IPS-18a (cell line): ENCODE data around the gene SP140L.
A peak's percentile ranks its signal among the peaks of the same experiment; 100 is the strongest.
"Not testable (repeated sequence)": the region's sequence is repeated elsewhere in the genome, so short reads cannot be mapped to it uniquely, and the experiment has no call there.

Experiments used
- H3K27ac ChIP-seq: one replicate; pipeline ENCODE4 v1.5.1; 2013; ENCODE audit warnings: low read length
- H3K27me3 ChIP-seq: one replicate; pipeline ENCODE4 v1.6.1; 2013; ENCODE audit warnings: mild to moderate bottlenecking, low read length; ENCODE audit not compliant: control insufficient read depth, insufficient read depth
- H3K36me3 ChIP-seq: one replicate; pipeline ENCODE4 v1.6.1; 2013; ENCODE audit warnings: low read depth, low read length; ENCODE audit not compliant: control insufficient read depth
- H3K4me1 ChIP-seq: one replicate; pipeline ENCODE4 v1.6.1; 2013; ENCODE audit warnings: low read depth, low read length; ENCODE audit not compliant: control insufficient read depth
- H3K4me3 ChIP-seq: one replicate; pipeline ENCODE4 v1.5.1; 2013; ENCODE audit warnings: low read length
- H3K9ac ChIP-seq: one replicate; pipeline ENCODE4 v1.6.1; 2013; ENCODE audit warnings: mild to moderate bottlenecking, low read length, moderate library complexity
- H3K9me3 ChIP-seq: one replicate; pipeline ENCODE4 v1.6.1; 2013; ENCODE audit warnings: low read depth, low read length; ENCODE audit not compliant: control insufficient read depth

Gene SP140L

DNA sequence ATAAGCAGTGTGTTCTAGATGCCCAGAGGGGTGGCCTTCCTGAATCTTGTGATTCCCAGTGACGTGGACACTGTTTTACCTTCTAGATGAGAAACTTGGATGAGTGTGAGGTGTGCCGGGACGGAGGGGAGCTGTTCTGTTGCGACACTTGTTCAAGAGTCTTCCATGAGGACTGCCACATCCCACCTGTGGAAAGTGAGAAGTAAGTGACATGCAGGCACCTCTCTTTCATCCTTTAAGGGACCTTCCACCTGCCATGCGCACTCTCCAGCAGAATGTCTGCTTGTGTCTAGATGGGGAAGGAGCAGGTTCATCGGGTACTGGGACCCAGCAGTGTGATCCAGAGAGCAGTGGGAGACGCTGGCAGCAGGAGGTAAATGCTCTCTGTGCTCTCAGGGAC lies 73.0 kb downstream of the SP140L start:
- no peak overlapping the region for H3K27ac ChIP-seq
- no peak overlapping the region for H3K4me3 ChIP-seq
- no peak overlapping the region for H3K9ac ChIP-seq
- H3K4me1 ChIP-seq = no peaks in the 10 kb centered on the region
- no peaks in the 10 kb centered on the region for H3K36me3 ChIP-seq
- H3K9me3 ChIP-seq = no peaks in the 10 kb centered on the region
- no peaks in the 10 kb centered on the region for H3K27me3 ChIP-seq

DNA sequence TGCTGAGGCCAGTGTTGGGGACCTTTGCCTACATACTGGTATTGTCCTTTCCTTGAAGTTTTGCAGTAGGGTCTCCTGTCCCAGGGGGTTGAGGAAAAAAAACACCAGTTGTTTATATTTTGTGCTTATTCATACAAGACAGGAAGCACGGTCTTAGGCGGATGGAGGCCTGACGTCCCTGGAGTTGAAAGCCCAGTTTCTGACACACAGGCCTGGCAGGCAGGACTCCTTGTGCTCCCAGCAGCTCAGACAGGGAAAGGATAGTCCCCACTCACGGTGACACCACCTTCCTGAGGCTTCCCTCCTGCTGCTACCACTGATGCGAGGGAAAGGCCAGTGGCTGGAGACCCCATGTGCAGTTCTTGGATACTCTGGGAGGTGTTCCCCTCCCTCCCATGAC lies 73.5 kb downstream of the SP140L start:
- Histone ChIP-seq H3K27me3 (no peaks in the 10 kb centered on the region), H3K9me3 (no peaks in the 10 kb centered on the region), H3K4me1 (no peaks in the 10 kb centered on the region), H3K9ac (no peak overlapping the region), H3K4me3 (no peak overlapping the region), H3K36me3 (no peaks in the 10 kb centered on the region), H3K27ac (no peak overlapping the region)

DNA sequence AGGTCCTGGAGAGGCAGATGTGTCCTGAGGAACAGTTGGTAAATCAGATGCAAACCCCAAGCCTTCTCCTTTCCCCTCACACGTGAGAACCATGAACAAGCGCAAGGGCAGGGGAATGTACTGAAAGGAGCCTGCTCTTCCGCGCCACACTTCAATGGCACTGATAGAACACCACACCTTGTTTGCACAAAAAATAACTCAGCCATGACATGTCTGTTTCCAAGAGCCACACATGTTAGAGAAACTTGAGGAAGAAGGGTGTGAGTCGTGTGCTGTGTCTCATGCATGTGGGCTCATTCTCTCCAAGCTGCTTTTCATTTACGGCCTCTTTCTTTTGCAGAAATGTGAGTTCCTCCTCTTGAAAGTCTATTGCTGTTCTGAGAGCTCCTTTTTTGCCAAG lies 74.0 kb downstream of the SP140L start:
- H3K9me3 ChIP-seq, H3K36me3 ChIP-seq, H3K9ac ChIP-seq: not testable (repeated sequence)

DNA sequence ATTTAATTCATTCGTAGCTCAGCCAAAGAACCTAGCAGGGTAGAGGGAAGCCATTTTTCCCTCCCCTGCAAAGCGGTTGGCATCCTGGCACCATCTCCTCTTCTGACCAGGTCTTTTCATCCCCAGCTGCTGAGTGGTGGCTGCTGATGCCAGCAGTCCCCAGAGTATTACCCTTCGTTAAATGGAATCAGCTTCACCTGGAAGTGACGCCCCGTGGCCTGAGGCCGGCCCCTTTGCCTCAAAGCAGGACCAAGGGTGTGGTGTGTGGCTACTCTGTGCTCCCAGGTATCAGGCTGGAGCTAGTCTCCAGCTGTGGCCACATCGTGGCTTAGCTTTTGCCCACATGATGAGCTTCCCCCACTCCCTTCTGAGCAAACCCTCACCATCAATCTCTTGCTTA lies 76.8 kb downstream of the SP140L start:
- Histone ChIP-seq H3K4me3 (no peak overlapping the region), H3K27me3 (no peaks in the 10 kb centered on the region), H3K27ac (no peak overlapping the region), H3K9ac (no peak overlapping the region), H3K9me3 (no peaks in the 10 kb centered on the region), H3K36me3 (no peaks in the 10 kb centered on the region), H3K4me1 (no peaks in the 10 kb centered on the region)

More for the DNA sequence above, 74.0 kb downstream of the SP140L start:
- H3K27me3 ChIP-seq, H3K4me3 ChIP-seq, H3K27ac ChIP-seq, H3K4me1 ChIP-seq: not testable (repeated sequence)

DNA sequence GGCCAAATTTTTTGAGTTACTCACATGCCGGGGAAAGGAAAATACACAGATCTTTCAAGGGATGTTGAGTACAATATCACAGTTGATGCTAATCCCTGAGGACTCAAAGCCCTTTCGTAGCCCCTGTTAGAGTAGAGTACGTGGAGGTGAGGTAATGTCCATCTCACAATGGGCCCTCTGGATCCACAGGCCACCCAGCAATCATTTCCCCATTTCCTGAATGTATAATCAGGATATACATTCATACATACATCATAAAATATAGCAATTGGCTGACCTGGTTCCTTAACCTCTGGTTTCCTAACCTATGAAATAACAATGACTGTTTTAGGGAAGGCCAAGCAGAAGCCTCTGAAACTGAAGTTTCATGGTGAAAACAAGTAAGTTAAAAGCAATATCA lies 78.8 kb downstream of the SP140L start:
- Histone ChIP-seq H3K9ac (no peak overlapping the region), H3K4me1 (no peaks in the 10 kb centered on the region), H3K4me3 (no peak overlapping the region), H3K27me3 (peaks cover 7% of the 10 kb centered on the region), H3K36me3 (no peaks in the 10 kb centered on the region), H3K27ac (no peak overlapping the region), H3K9me3 (no peaks in the 10 kb centered on the region)

DNA sequence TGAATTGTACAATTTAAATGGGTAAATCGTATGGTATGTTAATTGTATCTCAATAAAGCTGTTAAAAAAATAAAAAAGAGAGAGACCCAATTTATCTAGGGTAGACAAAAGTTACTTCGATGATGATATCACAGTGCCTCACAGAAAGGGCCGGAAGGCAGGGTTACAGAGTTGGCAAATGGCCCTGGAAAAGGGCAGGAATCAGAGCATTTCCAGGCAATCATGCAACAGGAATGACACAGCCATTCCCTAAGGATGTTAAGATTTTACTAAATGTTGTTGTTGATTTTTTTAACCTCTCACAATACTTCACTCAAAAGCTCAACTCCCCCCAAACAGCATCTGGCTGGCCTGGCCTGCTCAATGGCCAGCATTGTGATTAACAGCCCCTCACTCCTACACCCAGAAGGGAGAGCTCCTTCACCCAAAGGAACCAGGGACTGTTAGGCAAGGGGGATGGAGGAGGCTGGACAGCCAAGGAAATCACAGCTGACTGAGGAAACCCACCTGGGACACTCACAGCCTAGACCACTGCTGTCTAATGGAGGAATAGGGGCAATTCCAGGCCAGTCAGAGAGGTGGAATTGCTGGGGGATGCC lies 81.3 kb downstream of the SP140L start:
- Histone ChIP-seq H3K9ac (no peak overlapping the region), H3K9me3 (no peaks in the 10 kb centered on the region), H3K4me1 (peaks cover 3% of the 10 kb centered on the region), H3K27ac (no peak overlapping the region), H3K27me3 (peaks cover 29% of the 10 kb centered on the region), H3K36me3 (no peaks in the 10 kb centered on the region), H3K4me3 (no peak overlapping the region)

DNA sequence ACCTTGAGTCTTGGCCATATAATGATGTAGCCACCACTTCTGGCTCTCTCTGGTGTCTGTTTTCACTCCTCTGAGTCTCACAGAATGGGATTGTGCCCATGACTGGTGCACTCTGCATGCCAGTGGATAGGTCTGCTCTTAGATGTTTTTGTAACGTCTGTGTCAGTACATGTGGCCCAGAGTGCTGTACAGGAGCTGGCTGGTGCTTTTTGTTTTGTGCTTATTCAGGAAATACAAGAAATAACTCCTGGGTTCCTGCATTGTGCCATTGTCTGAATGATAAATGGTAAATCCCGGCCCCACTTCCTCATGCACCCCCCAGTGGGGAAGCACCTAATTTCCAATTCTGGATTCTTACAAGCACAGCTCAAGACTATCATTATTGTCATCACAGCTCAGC lies 82.3 kb downstream of the SP140L start:
- not testable (repeated sequence) for H3K4me3 ChIP-seq, H3K9ac ChIP-seq, H3K27ac ChIP-seq, H3K36me3 ChIP-seq, H3K9me3 ChIP-seq, H3K4me1 ChIP-seq
- H3K27me3 ChIP-seq = peaks cover 29% of the 10 kb centered on the region

DNA sequence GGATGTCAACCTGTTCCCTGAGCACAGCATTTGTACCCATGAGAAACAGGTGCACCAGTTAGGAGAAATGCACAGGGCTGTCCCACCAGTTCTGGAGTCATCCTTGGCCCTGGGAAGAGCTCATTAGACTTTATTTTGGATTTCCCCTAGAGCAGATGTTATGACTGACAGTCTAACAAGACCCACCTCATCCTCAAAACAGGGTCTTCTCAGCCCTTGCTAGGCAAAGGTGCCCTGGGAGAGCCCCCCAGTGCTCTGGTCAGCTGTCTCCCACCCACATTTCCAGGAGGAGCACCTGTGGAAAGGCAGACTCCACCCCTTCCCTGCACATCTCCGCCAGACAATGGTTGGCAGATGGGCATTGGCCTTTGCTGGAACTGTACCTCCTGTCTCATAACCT lies 83.3 kb downstream of the SP140L start:
- no peaks in the 10 kb centered on the region for H3K9me3 ChIP-seq
- no peak overlapping the region for H3K4me3 ChIP-seq
- H3K36me3 ChIP-seq = no peaks in the 10 kb centered on the region
- H3K27me3 ChIP-seq = peaks cover 29% of the 10 kb centered on the region
- H3K9ac ChIP-seq = no peak overlapping the region
- H3K27ac ChIP-seq = no peak overlapping the region
- peaks cover 3% of the 10 kb centered on the region for H3K4me1 ChIP-seq

DNA sequence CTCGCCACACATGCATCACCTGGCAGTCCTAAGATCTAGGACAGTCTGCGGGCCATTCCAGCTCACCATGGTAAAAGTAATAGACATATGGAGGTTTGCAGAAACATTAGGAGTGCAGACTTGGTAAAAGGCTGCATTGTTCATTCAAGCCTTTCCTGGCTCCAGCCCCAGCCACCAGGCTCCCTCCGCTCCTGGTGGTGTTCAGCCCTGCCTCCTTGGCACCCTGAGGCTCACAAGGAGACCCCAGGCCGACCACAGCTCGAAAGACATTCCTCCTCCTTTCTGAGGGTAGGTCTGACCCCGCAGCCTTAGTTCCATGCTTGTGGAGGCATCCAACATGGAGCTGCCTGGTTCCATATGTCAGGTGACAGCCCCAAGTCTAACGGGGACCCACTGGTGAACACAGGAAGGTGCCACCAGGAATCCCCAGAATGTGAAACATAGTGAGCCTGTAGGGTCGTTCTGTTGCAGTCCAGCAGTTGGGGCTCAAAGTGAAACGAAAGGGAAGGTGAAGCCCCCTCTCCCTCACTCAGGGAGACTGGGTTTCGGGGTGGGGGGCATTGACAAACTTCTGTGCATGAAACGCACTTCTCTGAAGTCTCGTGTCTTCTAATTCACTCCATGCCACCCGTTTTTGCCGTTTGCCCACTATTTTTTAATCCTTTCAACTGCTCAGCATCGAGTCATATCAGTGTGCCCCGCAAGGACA lies 84.0 kb downstream of the SP140L start:
- Histone ChIP-seq H3K36me3 (no peaks in the 10 kb centered on the region), H3K4me1 (peaks cover 3% of the 10 kb centered on the region), H3K9ac (peak overlapping the region; percentile 19), H3K4me3 (peak overlapping the region; percentile 86), H3K9me3 (no peaks in the 10 kb centered on the region), H3K27me3 (peaks cover 29% of the 10 kb centered on the region), H3K27ac (no peak overlapping the region)

DNA sequence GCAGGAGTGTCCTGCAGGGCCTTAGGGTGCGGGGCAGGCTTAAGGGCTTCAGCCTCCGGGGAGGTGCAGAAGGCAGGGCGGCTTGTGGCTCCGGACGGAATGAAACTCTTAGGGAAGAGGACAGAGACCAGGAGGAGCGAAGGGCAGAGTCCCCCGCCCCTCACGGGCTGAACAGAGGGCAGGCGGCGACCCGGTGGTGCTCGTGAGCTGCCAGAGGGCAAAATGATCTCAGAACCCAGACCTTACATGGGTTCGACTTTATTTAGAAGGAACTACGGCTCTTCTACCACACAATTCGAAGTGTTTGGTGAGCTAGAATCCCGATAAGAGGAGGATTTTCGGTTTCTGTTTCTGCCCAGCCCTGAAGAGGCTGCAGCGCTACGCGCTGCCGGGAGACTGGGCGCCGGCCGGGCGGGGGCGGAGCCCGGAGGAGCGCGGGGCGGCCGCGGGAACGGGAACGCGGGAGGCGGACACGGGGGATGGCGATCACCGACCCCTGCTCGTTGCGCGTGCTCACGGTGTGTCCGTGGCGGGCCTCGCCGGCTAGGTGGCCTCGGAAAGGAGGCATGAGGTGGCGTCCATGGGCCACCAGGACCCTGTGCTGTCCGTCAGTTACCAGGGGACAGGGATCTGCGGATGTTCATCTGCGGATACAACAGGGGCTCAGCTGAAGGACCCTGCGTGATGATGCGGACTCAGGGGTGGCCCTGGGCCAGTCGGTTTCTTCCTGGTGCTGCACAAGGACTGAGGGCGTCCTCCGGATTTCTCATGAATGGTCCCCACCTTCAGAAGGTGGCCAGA lies 84.8 kb downstream of the SP140L start:
- Histone ChIP-seq H3K9me3 (no peaks in the 10 kb centered on the region), H3K4me1 (peaks cover 3% of the 10 kb centered on the region), H3K9ac (peak overlapping the region; percentile 19), H3K4me3 (peak overlapping the region; percentile 86), H3K36me3 (no peaks in the 10 kb centered on the region), H3K27ac (no peak overlapping the region), H3K27me3 (peaks cover 29% of the 10 kb centered on the region)

DNA sequence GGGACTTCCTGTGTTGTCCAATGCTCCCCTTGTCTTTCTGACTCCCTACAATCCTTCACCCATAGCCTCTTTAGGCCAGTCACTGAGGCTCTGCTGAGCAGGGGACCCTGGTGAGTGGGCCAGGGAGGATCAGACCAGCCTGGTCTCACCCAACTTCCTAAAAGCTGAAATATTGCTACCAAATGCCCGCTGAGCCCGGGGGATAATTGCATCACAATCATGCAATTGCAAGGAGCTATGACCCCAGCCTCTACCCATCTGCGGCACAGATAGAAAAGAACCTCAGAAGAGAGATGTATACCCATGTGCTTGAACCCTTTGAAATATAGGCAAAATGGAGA lies 85.3 kb downstream of the SP140L start:
- Histone ChIP-seq H3K27ac (no peak overlapping the region), H3K9ac (no peak overlapping the region), H3K36me3 (no peaks in the 10 kb centered on the region), H3K9me3 (no peaks in the 10 kb centered on the region), H3K4me1 (peaks cover 3% of the 10 kb centered on the region), H3K27me3 (peaks cover 29% of the 10 kb centered on the region), H3K4me3 (peak overlapping the region; percentile 86)
